Measurements from ENCODE around the gene RETREG1.
"Not testable (repeated sequence)": the region's sequence is repeated elsewhere in the genome, so short reads cannot be mapped to it uniquely, and the experiment has no call there.

The RETREG1 gene

DNA sequence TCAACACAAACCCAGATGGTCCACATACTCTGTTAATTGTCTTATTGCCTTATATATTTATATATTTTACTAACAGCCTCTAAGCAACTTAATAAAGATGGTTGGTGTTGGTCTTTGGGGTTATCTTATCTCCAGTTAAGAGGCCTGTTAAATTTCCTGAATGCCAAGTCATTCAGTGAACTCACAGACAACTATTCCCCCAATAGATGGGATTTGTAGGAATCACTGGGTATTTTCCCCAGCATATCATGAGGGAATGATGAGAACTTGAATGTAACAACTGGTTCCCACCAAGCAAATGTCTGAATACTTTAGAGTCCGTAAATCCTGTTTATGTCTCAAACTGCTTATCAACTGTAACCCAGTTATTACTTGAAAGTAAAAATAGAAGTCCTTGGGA, 42.7 kb upstream of the RETREG1 start:
- TF ChIP-seq EZH2phosphoT487 (IDR thresholded peaks at IDR 0.05; ENCODE audit: low read length) = no peak
- no peak for TF ChIP-seq EZH2 (optimal IDR thresholded peaks at IDR 0.05; ENCODE audit: low read depth, low read length)
- TF ChIP-seq, protein P1, sequence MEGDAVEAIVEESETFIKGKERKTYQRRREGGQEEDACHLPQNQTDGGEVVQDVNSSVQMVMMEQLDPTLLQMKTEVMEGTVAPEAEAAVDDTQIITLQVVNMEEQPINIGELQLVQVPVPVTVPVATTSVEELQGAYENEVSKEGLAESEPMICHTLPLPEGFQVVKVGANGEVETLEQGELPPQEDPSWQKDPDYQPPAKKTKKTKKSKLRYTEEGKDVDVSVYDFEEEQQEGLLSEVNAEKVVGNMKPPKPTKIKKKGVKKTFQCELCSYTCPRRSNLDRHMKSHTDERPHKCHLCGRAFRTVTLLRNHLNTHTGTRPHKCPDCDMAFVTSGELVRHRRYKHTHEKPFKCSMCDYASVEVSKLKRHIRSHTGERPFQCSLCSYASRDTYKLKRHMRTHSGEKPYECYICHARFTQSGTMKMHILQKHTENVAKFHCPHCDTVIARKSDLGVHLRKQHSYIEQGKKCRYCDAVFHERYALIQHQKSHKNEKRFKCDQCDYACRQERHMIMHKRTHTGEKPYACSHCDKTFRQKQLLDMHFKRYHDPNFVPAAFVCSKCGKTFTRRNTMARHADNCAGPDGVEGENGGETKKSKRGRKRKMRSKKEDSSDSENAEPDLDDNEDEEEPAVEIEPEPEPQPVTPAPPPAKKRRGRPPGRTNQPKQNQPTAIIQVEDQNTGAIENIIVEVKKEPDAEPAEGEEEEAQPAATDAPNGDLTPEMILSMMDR (IDR thresholded peaks at IDR 0.05; ENCODE audit: low read length) = no peak
- Histone ChIP-seq H3K79me2 (ENCODE audit: low read length) (no peaks in the 10 kb centered on the region), H3K9me2 (replicated peaks; ENCODE audit: insufficient read depth, low read length) (no peaks in the 10 kb centered on the region), H4K20me1 (ENCODE audit: insufficient read depth, low read length) (no peaks in the 10 kb centered on the region), H3K9ac (ENCODE audit: low read length) (no peak overlapping the region), H2AFZ (ENCODE audit: low read length) (no peak overlapping the region), H3K36me3 (replicated peaks; ENCODE audit: insufficient read depth, low read length) (no peaks in the 10 kb centered on the region), H3K27me3 (replicated peaks; ENCODE audit: insufficient read depth, low read length) (no peaks in the 10 kb centered on the region), H3K4me2 (ENCODE audit: low read depth, low read length) (no peak overlapping the region), H3F3A (ENCODE audit: insufficient read depth, low read length) (no peaks in the 10 kb centered on the region), H3K9me3 (replicated peaks; ENCODE audit: insufficient read depth, low read length) (no peaks in the 10 kb centered on the region), H3K4me1 (ENCODE audit: low read length) (no peaks in the 10 kb centered on the region), H3K27ac (ENCODE audit: low read length) (no peak overlapping the region), H3K4me3 (ENCODE audit: low read length) (no peak overlapping the region)
- no peak for DNase-seq

DNA sequence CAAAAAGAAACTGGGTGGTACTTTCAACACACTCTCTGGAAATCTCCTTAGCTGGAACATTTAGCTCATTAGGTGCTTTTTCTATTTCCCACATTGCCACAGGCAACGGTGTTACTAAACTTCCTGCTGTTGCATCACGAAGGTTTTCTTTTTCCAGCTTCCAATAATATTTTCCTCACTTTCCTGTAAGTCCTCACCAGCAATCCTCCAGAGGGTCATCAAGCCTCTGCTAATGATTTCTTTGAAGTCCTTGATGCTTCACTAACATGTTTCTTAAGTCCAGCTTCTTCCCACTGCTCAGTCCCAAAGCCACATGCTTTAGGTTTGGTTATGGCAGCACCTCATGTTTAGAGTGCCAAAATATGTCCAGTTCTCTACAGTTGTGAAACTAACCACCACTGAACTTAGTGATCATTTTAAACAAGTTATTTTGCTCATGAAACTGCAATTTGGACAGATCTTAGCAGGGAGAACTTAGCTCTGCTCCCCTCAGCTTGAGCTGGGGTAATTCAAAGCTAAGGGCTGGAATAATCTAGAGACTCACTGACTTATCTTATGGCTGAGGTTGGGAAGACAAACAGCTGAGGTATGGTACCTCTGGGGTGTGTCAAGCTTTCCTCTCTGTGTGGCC, 39.9 kb upstream of the RETREG1 start:
- DNase-seq = no peak
- Histone ChIP-seq H3K9me2 (replicated peaks; ENCODE audit: insufficient read depth, low read length) (no peaks in the 10 kb centered on the region), H3F3A (ENCODE audit: insufficient read depth, low read length) (no peaks in the 10 kb centered on the region), H3K9me3 (replicated peaks; ENCODE audit: insufficient read depth, low read length) (no peaks in the 10 kb centered on the region), H3K4me3 (ENCODE audit: low read length) (no peak overlapping the region), H3K4me2 (ENCODE audit: low read depth, low read length) (no peak overlapping the region), H3K27ac (ENCODE audit: low read length) (no peak overlapping the region), H3K79me2 (ENCODE audit: low read length) (no peaks in the 10 kb centered on the region), H3K27me3 (replicated peaks; ENCODE audit: insufficient read depth, low read length) (no peaks in the 10 kb centered on the region), H3K9ac (ENCODE audit: low read length) (no peak overlapping the region), H3K4me1 (ENCODE audit: low read length) (no peaks in the 10 kb centered on the region), H3K36me3 (replicated peaks; ENCODE audit: insufficient read depth, low read length) (no peaks in the 10 kb centered on the region), H4K20me1 (ENCODE audit: insufficient read depth, low read length) (no peaks in the 10 kb centered on the region), H2AFZ (ENCODE audit: low read length) (no peak overlapping the region)
- no peak for TF ChIP-seq EZH2 (optimal IDR thresholded peaks at IDR 0.05; ENCODE audit: low read depth, low read length)
- no peak for TF ChIP-seq EZH2phosphoT487 (IDR thresholded peaks at IDR 0.05; ENCODE audit: low read length)
- TF ChIP-seq, protein P1 (IDR thresholded peaks at IDR 0.05; ENCODE audit: low read length) = no peak

DNA sequence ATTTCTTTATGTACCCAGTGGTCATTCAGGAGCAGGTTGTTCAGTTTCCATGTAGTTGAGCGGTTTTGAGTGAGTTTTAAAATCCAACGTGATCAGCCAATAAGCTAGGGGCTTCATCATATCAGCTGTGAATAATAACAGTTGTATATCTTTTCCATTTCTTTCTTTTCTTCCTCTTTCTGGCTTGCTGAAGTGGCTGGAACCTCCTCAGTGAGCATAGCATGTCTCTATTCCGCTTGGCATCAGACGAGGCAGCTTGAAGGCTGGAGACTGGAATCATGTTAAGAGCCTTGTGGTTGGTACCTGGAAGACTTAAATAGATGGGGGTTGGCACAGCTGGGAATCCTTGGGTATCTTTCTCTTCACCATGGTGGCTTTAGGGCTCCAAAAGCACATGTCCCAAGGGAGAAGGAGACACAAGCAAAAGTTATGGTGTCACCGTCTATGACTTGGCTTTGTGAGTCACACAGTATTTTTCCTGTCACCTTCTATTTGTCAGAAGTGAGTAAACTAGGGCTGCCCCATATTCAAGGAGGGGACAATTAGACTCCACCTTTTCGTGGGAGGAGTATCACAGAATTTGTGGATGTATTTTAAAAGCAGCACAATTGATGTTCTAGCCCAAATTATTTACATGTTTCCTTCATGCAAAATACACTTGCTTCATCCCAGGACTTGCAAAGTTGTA, 38.0 kb upstream of the RETREG1 start:
- no peak overlapping the region for H3K27ac ChIP-seq (ENCODE audit: low read length)
- H3K36me3 ChIP-seq (replicated peaks; ENCODE audit: insufficient read depth, low read length) = no peaks in the 10 kb centered on the region
- H3K4me3 ChIP-seq (ENCODE audit: low read length) = no peak overlapping the region
- H4K20me1 ChIP-seq (ENCODE audit: insufficient read depth, low read length) = no peaks in the 10 kb centered on the region
- DNase-seq = no peak
- no peak overlapping the region for H3K9ac ChIP-seq (ENCODE audit: low read length)
- no peaks in the 10 kb centered on the region for H3K27me3 ChIP-seq (replicated peaks; ENCODE audit: insufficient read depth, low read length)
- H3K4me2 ChIP-seq (ENCODE audit: low read depth, low read length) = no peak overlapping the region
- H2AFZ ChIP-seq (ENCODE audit: low read length) = no peak overlapping the region
- no peaks in the 10 kb centered on the region for H3K9me2 ChIP-seq (replicated peaks; ENCODE audit: insufficient read depth, low read length)
- H3F3A ChIP-seq (ENCODE audit: insufficient read depth, low read length) = no peaks in the 10 kb centered on the region
- H3K9me3 ChIP-seq (replicated peaks; ENCODE audit: insufficient read depth, low read length) = no peaks in the 10 kb centered on the region
- no peaks in the 10 kb centered on the region for H3K79me2 ChIP-seq (ENCODE audit: low read length)
- no peak for TF ChIP-seq EZH2phosphoT487 (IDR thresholded peaks at IDR 0.05; ENCODE audit: low read length)
- no peak for TF ChIP-seq EZH2 (optimal IDR thresholded peaks at IDR 0.05; ENCODE audit: low read depth, low read length)
- TF ChIP-seq, protein P1 (IDR thresholded peaks at IDR 0.05; ENCODE audit: low read length) = no peak
- no peaks in the 10 kb centered on the region for H3K4me1 ChIP-seq (ENCODE audit: low read length)

DNA sequence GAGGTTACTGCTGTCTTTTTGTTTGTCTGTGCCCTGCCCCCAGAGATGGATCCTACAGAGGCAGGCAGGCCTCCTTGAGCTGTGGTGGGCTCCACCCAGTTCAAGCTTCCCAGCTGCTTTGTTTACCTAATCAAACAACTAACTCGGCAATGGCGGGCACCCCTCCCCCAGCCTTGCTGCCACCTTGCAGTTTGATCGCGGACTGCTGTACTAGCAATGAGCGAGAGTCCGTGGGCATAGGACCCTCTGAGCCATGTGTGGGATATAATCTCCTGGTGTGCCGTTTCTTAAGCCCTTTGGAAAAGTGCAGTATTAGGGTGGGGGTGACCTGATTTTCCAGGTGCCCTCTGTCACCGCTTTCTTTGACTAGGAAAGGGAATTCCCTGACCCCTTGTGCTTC, 31.9 kb upstream of the RETREG1 start:
- not testable (repeated sequence) for DNase-seq; H3K9me3 ChIP-seq (replicated peaks; ENCODE audit: insufficient read depth, low read length); H3K27ac ChIP-seq (ENCODE audit: low read length); H4K20me1 ChIP-seq (ENCODE audit: insufficient read depth, low read length); H3K9ac ChIP-seq (ENCODE audit: low read length); H3K9me2 ChIP-seq (replicated peaks; ENCODE audit: insufficient read depth, low read length); H3K4me3 ChIP-seq (ENCODE audit: low read length); H3K4me2 ChIP-seq (ENCODE audit: low read depth, low read length); H3K27me3 ChIP-seq (replicated peaks; ENCODE audit: insufficient read depth, low read length); H3K4me1 ChIP-seq (ENCODE audit: low read length); H3F3A ChIP-seq (ENCODE audit: insufficient read depth, low read length); H3K36me3 ChIP-seq (replicated peaks; ENCODE audit: insufficient read depth, low read length); H3K79me2 ChIP-seq (ENCODE audit: low read length); H2AFZ ChIP-seq (ENCODE audit: low read length)
